K562 (cell line): ENCODE measurements around the gene LRCH1. TPM values are rescaled to one million over a fixed set of nuclear protein-coding genes. Genes with fewer than 3 reads are reported as not detected.

Experiments
- ARID3A ChIP-seq: IDR thresholded peaks from 2 replicates; pipeline ENCODE4 v1.6.1; 2012; ENCODE audit warnings: low read depth, low read length, improper control_type of control experiment, borderline replicate concordance
- ARID4B ChIP-seq: sonication (generic); formaldehyde crosslinking; IDR thresholded peaks from 2 replicates; pipeline ENCODE4 v1.8.0; 2022; ENCODE audit warnings: mild to moderate bottlenecking, missing genetic modification reagents
- BDP1 ChIP-seq: IDR thresholded peaks from 3 replicates; pipeline ENCODE4 v1.6.1; 2011; ENCODE audit not compliant: insufficient read length, insufficient read depth
- CBFB ChIP-seq: sonication (generic); formaldehyde crosslinking; IDR thresholded peaks from 2 replicates; pipeline ENCODE4 v1.4.0; 2020; ENCODE audit warnings: mild to moderate bottlenecking, missing genetic modification reagents
- CBX2 ChIP-seq: fragments of 200-600 bp; sonication (generic); IDR thresholded peaks from one replicate; pipeline ENCODE4 v1.6.1; 2012; ENCODE audit warnings: mild to moderate bottlenecking, low read length, inconsistent platforms; ENCODE audit not compliant: insufficient read depth, poor library complexity, severe bottlenecking
- CEBPZ ChIP-seq: fragments of 150-350 bp; IDR thresholded peaks from 2 replicates; pipeline ENCODE4 v1.6.1; 2014; ENCODE audit warnings: low read depth, mild to moderate bottlenecking, low read length, borderline replicate concordance
- CHD4 ChIP-seq: fragments of 200-600 bp; sonication (generic); IDR thresholded peaks from 3 replicates; pipeline ENCODE4 v1.6.1; 2012; ENCODE audit warnings: low read depth, mild to moderate bottlenecking, mixed read lengths, low read length, inconsistent platforms; ENCODE audit not compliant: insufficient read depth, insufficient replicate concordance, poor library complexity, severe bottlenecking
- CSDE1 ChIP-seq, 2 experiments: fragments of 450-650 bp; IDR thresholded peaks; 2 replicates each; pipeline ENCODE4 v1.6.1; 2016; ENCODE audit warnings: mild to moderate bottlenecking in 1 of 2
- DACH1 ChIP-seq: fragments of 450-650 bp; IDR thresholded peaks from 2 replicates; pipeline ENCODE4 v1.6.1; 2018; ENCODE audit not compliant: partially characterized antibody
- ESRRB ChIP-seq: fragments of 250-450 bp; sonication (Bioruptor Pico); IDR thresholded peaks from 2 replicates; pipeline ENCODE4 v1.5.0; 2020; ENCODE audit warnings: mild to moderate bottlenecking, moderate library complexity, borderline replicate concordance
- FOXK2 ChIP-seq, 2 experiments: fragments of 450-650 bp; IDR thresholded peaks in 1 of 2; conservative IDR thresholded peaks in 1 of 2; 2 replicates each; pipeline ENCODE4 v1.6.1; 2016; ENCODE audit warnings: low read depth in 2 of 2, mild to moderate bottlenecking in 1 of 2
- MAX ChIP-seq: sonication (generic); formaldehyde crosslinking; IDR thresholded peaks from 2 replicates; pipeline ENCODE4 v1.9.0; 2022; ENCODE audit warnings: mild to moderate bottlenecking, missing genetic modification reagents
- RBM14 ChIP-seq: fragments of 200-400 bp; formaldehyde crosslinking; IDR thresholded peaks from 2 replicates; pipeline ENCODE4 v1.6.1; 2018; ENCODE audit warnings: low read depth, mild to moderate bottlenecking, low read length, moderate library complexity, borderline replicate concordance; ENCODE audit not compliant: insufficient read depth
- XRCC4 ChIP-seq: IDR thresholded peaks from one replicate; pipeline ENCODE4 v1.6.1; 2011; ENCODE audit not compliant: insufficient read depth, insufficient read length; ENCODE audit errors: extremely low read depth
- ZNF165 ChIP-seq: fragments of 250-450 bp; sonication (Bioruptor Pico); IDR thresholded peaks from 2 replicates; pipeline ENCODE4 v1.4.0; 2020; ENCODE audit warnings: borderline replicate concordance
- polyA plus RNA-seq, 8 experiments: library from polyadenylated mRNA; depleted of rRNA in 4 of 8; stranded (reverse) in 5 of 8; unstranded in 3 of 8; fragments of >200 nt; fragmentation: Nextera tagmentation in 2 of 8; fragmentation: Illumina TruSeq in 1 of 8; extraction: Ambion mirVana in 2 of 8; extraction: Trizol in 1 of 8; gene quantifications; 2 replicates each; pipeline versions ENCODE4 v1.2.1 to v1.2.3, GENCODE V29; 2011 to 2014; ENCODE audit warnings: inconsistent platforms in 1 of 8, missing spikeins in 1 of 8
- total RNA-seq, 7 experiments: library from RNA; depleted of rRNA in 6 of 7; stranded (reverse); fragments of >200 nt in 6 of 7; fragmentation: Illumina TruSeq in 2 of 7; extraction: Trizol in 2 of 7; gene quantifications; 2 replicates each; pipeline versions ENCODE4 v1.2.1 to v1.2.3, GENCODE V29; 2011 to 2021; ENCODE audit warnings: low replicate concordance in 1 of 7

LRCH1 gene
- total and polyA plus RNA-seq, 9 of the 15 experiments (the other 6 are each of a cell fraction or from before 2014, with no cell fraction given), result 1.1 to 6.8 (median 3.7) TPM

GRCh38 chr13:46553886-46554858 is 1.2 kb downstream of the LRCH1 start (continued):
- TF ChIP-seq ARID3A (no peak), CSDE1 (IDR thresholded peaks at IDR 0.05) (no peak), ESRRB (CRISPR knock-in tag) (no peak), ZNF165 (CRISPR knock-in tag) (no peak), RBM14 (no peak), MAX (0 out of 2 replicates have a peak, but pooled peaks have one; percentile 24), CBFB (CRISPR knock-in tag) (no peak), ARID4B (CRISPR knock-in tag) (no peak), CEBPZ (no peak), XRCC4 (no peak), DACH1 (no peak), CBX2 (no peak), FOXK2 (conservative IDR thresholded peaks at IDR 0.05 in 1 of 2, IDR thresholded peaks at IDR 0.05 in 1 of 2; ENCODE audit: low read depth in 2 of 2) (0 out of 4 replicates have a peak, but pooled peaks have one; percentile 23 to 27), CHD4 (no peak), BDP1 (no peak)
